ENCODE data around the gene TIGD3. TPM values are rescaled to one million over a fixed set of nuclear protein-coding genes. Genes with fewer than 3 reads are reported as not detected.
A peak's percentile ranks its signal among the peaks of the same experiment; 100 is the strongest.

The TIGD3 gene
- total and polyA plus RNA-seq, 9 of the 15 experiments (the other 6 are each of a cell fraction or from before 2014, with no cell fraction given), result 0.06 to 1.3 (median 0.56) TPM

GRCh38 chr11:65382033-65382803, 27.7 kb downstream of the TIGD3 start, which contains the start of gene SLC25A45 (continued):
- TF ChIP-seq HDAC2 (IDR thresholded peaks at IDR 0.05), result peak; percentile 82
- TF ChIP-seq CLOCK (CRISPR knock-in tag; IDR thresholded peaks at IDR 0.05; ENCODE audit: borderline replicate concordance), result no peak
- TF ChIP-seq PURB (CRISPR knock-in tag; IDR thresholded peaks at IDR 0.05; ENCODE audit: low read depth), result no peak
- TF ChIP-seq PRPF4 (IDR thresholded peaks at IDR 0.05; ENCODE audit: insufficient read depth, low read depth, low read length, poor library complexity, severe bottlenecking), result no peak
- TF ChIP-seq ZBTB33 (CRISPR knock-in tag; IDR thresholded peaks at IDR 0.05), result peak; percentile 68
- no peak for TF ChIP-seq NR3C1 (CRISPR knock-in tag; IDR thresholded peaks at IDR 0.05)
- TF ChIP-seq ZBTB12 (CRISPR knock-in tag; IDR thresholded peaks at IDR 0.05), result peak; percentile 38; the same call in 1 of the 2 replicates
- peak; percentile 86 for TF ChIP-seq FIP1L1 (IDR thresholded peaks at IDR 0.05; ENCODE audit: low read depth, low read length, poor library complexity, severe bottlenecking)
- peak; percentile 95 for TF ChIP-seq CCNT2 (IDR thresholded peaks at IDR 0.05; ENCODE audit: borderline replicate concordance, extremely low read depth, insufficient read length, low read depth, low read length)
- TF ChIP-seq CEBPG (CRISPR knock-in tag; IDR thresholded peaks at IDR 0.05), result no peak
- TF ChIP-seq CEBPG (tag; conservative IDR thresholded peaks at IDR 0.05 in 1 of 2, IDR thresholded peaks at IDR 0.05 in 1 of 2), result no peak
- TF ChIP-seq BRCA1 (IDR thresholded peaks at IDR 0.05), result no peak
- TF ChIP-seq BRCA1 (CRISPR knock-in tag; IDR thresholded peaks at IDR 0.05), result 0 out of 2 replicates have a peak, but pooled peaks have one; percentile 49
- TF ChIP-seq ZBTB17 (CRISPR knock-in tag; IDR thresholded peaks at IDR 0.05), result peak; percentile 93
- TF ChIP-seq TAF15 (IDR thresholded peaks at IDR 0.05; ENCODE audit: low read depth, low read length), result no peak
- TF ChIP-seq ZSCAN32 (CRISPR knock-in tag; IDR thresholded peaks at IDR 0.05), result peak; percentile 30; the same call in 1 of the 2 replicates
- TF ChIP-seq ZNF232 (CRISPR knock-in tag; IDR thresholded peaks at IDR 0.05), result no peak
- TF ChIP-seq NCOA2 (IDR thresholded peaks at IDR 0.05; ENCODE audit: partially characterized antibody in 2 of 2), result no peak
- TF ChIP-seq ZBTB34 (CRISPR knock-in tag; IDR thresholded peaks at IDR 0.05), result no peak
- peak; percentile 67; the same call in 1 of the 2 replicates for TF ChIP-seq E2F3 (CRISPR knock-in tag; IDR thresholded peaks at IDR 0.05)
